ENCODE data around the gene PPP6R1. TPM values are rescaled to one million over a fixed set of nuclear protein-coding genes. Genes with fewer than 3 reads are reported as not detected.

Gene PPP6R1
- total RNA-seq, 1 donor from 2014 or later = 10.4 TPM

GRCh38 chr19:55186080-55186479 lies 72.7 kb downstream of the PPP6R1 start:
- no peak for DNase-seq (ENCODE audit: low spot score)

GRCh38 chr19:55181740-55182139 lies 77.1 kb downstream of the PPP6R1 start:
- DNase-seq (ENCODE audit: low spot score) = no peak

Other genes with a start within 250 kb of the PPP6R1 start
- not detected for gene GP6, start 220.8 kb downstream of the PPP6R1 start, total RNA-seq (ENCODE audit: insufficient read depth, low replicate concordance)
- 17.3 TPM for gene RDH13, start 195.9 kb downstream of the PPP6R1 start, total RNA-seq (ENCODE audit: insufficient read depth, low replicate concordance)
- gene EPS8L1, start 183.1 kb downstream of the PPP6R1 start, total RNA-seq (ENCODE audit: insufficient read depth, low replicate concordance) = 5.8 TPM
- gene PPP1R12C, start 141.4 kb downstream of the PPP6R1 start, total RNA-seq (ENCODE audit: insufficient read depth, low replicate concordance) = 31.3 TPM
- gene TNNT1, start 109.8 kb downstream of the PPP6R1 start, total RNA-seq (ENCODE audit: insufficient read depth, low replicate concordance) = 0.72 TPM
- gene TNNI3, start 101.3 kb downstream of the PPP6R1 start, total RNA-seq (ENCODE audit: insufficient read depth, low replicate concordance) = 3.6 TPM
- 1.4 TPM for gene DNAAF3, start 92.4 kb downstream of the PPP6R1 start, total RNA-seq (ENCODE audit: insufficient read depth, low replicate concordance)
- gene SYT5, start 78.7 kb downstream of the PPP6R1 start, total RNA-seq (ENCODE audit: insufficient read depth, low replicate concordance) = 1.9 TPM
- gene PTPRH, start 49.5 kb downstream of the PPP6R1 start, total RNA-seq (ENCODE audit: insufficient read depth, low replicate concordance) = 0.24 TPM
- 4.1 TPM for gene TMEM86B, start 30.3 kb downstream of the PPP6R1 start, total RNA-seq (ENCODE audit: insufficient read depth, low replicate concordance)
- 7.0 TPM for gene HSPBP1, start 21.1 kb upstream of the PPP6R1 start, total RNA-seq (ENCODE audit: insufficient read depth, low replicate concordance)
- not detected for gene BRSK1, start 25.0 kb upstream of the PPP6R1 start, total RNA-seq (ENCODE audit: insufficient read depth, low replicate concordance)
- 2.2 TPM for gene TMEM150B, start 66.3 kb upstream of the PPP6R1 start, total RNA-seq (ENCODE audit: insufficient read depth, low replicate concordance)
- gene KMT5C, start 80.9 kb upstream of the PPP6R1 start, total RNA-seq (ENCODE audit: insufficient read depth, low replicate concordance) = 10.6 TPM
- gene COX6B2, start 95.7 kb upstream of the PPP6R1 start, total RNA-seq (ENCODE audit: insufficient read depth, low replicate concordance) = not detected
- gene GARIN5B, start 104.2 kb upstream of the PPP6R1 start, total RNA-seq (ENCODE audit: insufficient read depth, low replicate concordance) = not detected
- 12.0 TPM for gene IL11, start 111.4 kb upstream of the PPP6R1 start, total RNA-seq (ENCODE audit: insufficient read depth, low replicate concordance)
- gene TMEM190, start 117.8 kb upstream of the PPP6R1 start, total RNA-seq (ENCODE audit: insufficient read depth, low replicate concordance) = not detected
- gene TMEM238, start 125.3 kb upstream of the PPP6R1 start, total RNA-seq (ENCODE audit: insufficient read depth, low replicate concordance) = 8.9 TPM
- gene RPL28, start 126.9 kb upstream of the PPP6R1 start, total RNA-seq (ENCODE audit: insufficient read depth, low replicate concordance) = 227 TPM
- gene UBE2S, start 148.8 kb upstream of the PPP6R1 start, total RNA-seq (ENCODE audit: insufficient read depth, low replicate concordance) = 19.3 TPM
- gene SHISA7, start 184.3 kb upstream of the PPP6R1 start, total RNA-seq (ENCODE audit: insufficient read depth, low replicate concordance) = 1.2 TPM
- gene ISOC2, start 202.6 kb upstream of the PPP6R1 start, total RNA-seq (ENCODE audit: insufficient read depth, low replicate concordance) = 15.9 TPM
- gene C19orf85, start 205.7 kb upstream of the PPP6R1 start, total RNA-seq (ENCODE audit: insufficient read depth, low replicate concordance) = 3.9 TPM
- gene ZNF628, start 217.6 kb upstream of the PPP6R1 start, total RNA-seq (ENCODE audit: insufficient read depth, low replicate concordance) = 1.7 TPM
- 18.8 TPM for gene NAT14, start 226.2 kb upstream of the PPP6R1 start, total RNA-seq (ENCODE audit: insufficient read depth, low replicate concordance)
- gene SSC5D, start 229.4 kb upstream of the PPP6R1 start, total RNA-seq (ENCODE audit: insufficient read depth, low replicate concordance) = 67.9 TPM

Measured in umbilical cord (tissue), 2 donors.